GM12891 (cell line): Measurements from ENCODE around the gene TBC1D2.

Source experiments
- PAX5 ChIP-seq: IDR thresholded peaks from 2 replicates; pipeline ENCODE4 v1.6.1; 2011; ENCODE audit warnings: low read length, moderate library complexity, mild to moderate bottlenecking; ENCODE audit not compliant: insufficient read depth, severe bottlenecking
- POLR2A ChIP-seq: IDR thresholded peaks from 2 replicates; pipeline ENCODE4 v1.6.1; 2011; ENCODE audit warnings: low read depth, low read length, control low read depth
- POLR2AphosphoS5 ChIP-seq: IDR thresholded peaks from 2 replicates; pipeline ENCODE4 v1.6.1; 2011; ENCODE audit warnings: low read depth, low read length, control low read depth
- SPI1 ChIP-seq: IDR thresholded peaks from 2 replicates; pipeline ENCODE4 v1.6.1; 2011; ENCODE audit warnings: low read depth, low read length, control low read depth
- TAF1 ChIP-seq: IDR thresholded peaks from 2 replicates; pipeline ENCODE4 v1.6.1; 2011; ENCODE audit warnings: low read depth, low read length, control low read depth

DNA sequence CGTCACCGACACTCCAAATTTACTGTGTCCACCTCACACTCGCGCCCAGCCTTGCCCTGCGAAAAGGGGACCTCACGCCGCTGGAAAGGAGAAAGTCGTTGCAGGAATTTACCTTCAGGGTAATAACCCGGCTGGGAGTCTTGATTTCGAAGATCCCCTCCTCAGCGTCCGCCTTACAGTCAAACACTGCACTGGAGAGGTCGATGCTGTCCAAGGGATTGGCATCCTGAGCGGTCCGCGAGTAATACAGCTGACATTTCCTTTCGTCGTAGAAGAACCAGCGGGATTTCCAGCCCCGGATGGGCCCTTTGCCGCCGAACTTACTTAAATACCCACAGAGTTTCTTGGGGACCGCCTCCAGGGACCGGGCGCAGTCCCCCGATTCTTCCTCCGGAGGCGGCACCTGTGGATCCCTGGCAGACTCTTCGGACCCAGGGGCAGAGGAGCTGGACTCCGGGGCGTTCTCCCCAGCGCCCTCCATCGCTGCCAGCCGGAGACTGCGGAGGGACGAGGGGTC is 330 bp downstream of the TBC1D2 start:
- TF ChIP-seq POLR2AphosphoS5 (no peak), TAF1 (no peak), POLR2A (no peak), SPI1 (no peak), PAX5 (no peak)
